Type B pancreatic cell (in vitro differentiated cells): ENCODE results near the gene RFTN1. TPM values are rescaled to one million over a fixed set of nuclear protein-coding genes. Genes with fewer than 3 reads are reported as not detected.

Experiments
- DNase-seq: peaks from one replicate; pipeline ENCODE4 v3.0.0; 2021; ENCODE audit warnings: mixed read lengths; ENCODE audit not compliant: unreplicated experiment; ENCODE audit errors: extremely low spot score
- H3K27ac Mint-ChIP-seq: 2 replicates; pipeline ENCODE4 v1.8.0; 2021; ENCODE audit warnings: mild to moderate bottlenecking, mixed read lengths
- H3K27me3 Mint-ChIP-seq: 2 replicates; pipeline ENCODE4 v1.8.0; 2021; ENCODE audit warnings: mixed read lengths
- H3K36me3 Mint-ChIP-seq: 2 replicates; pipeline ENCODE4 v1.8.0; 2021; ENCODE audit warnings: mixed read lengths
- H3K4me1 Mint-ChIP-seq: one replicate; pipeline ENCODE4 v1.8.0; 2021; ENCODE audit warnings: mixed read lengths; ENCODE audit not compliant: unreplicated experiment
- H3K4me3 Mint-ChIP-seq: 2 replicates; pipeline ENCODE4 v1.8.0; 2021; ENCODE audit warnings: mild to moderate bottlenecking, mixed read lengths
- H3K9me3 Mint-ChIP-seq: 2 replicates; pipeline ENCODE4 v1.8.0; 2021; ENCODE audit warnings: mixed read lengths
- CTCF ChIP-seq: fragments of 200-600 bp; sonication (generic); conservative IDR thresholded peaks from 2 replicates; pipeline ENCODE4 v1.5.0; 2021; ENCODE audit warnings: antibody characterized with exemption, mild to moderate bottlenecking
- total RNA-seq: library from RNA; stranded (reverse); gene quantifications from 2 replicates; pipeline ENCODE4 v1.2.1, GENCODE V29; 2021; ENCODE audit warnings: low replicate concordance

Gene RFTN1
- total RNA-seq, 1 donor from 2014 or later: 18.3 TPM

GRCh38 chr3:16337856-16338540 is 175.5 kb downstream of the RFTN1 start:
- Mint-ChIP-seq H3K27me3 (no peaks in the 10 kb centered on the region), H3K27ac (no peak overlapping the region), H3K36me3 (peaks cover 13% of the 10 kb centered on the region), H3K9me3 (peaks cover 5% of the 10 kb centered on the region), H3K4me3 (no peak overlapping the region), H3K4me1 (no peaks in the 10 kb centered on the region)
- no peak for TF ChIP-seq CTCF
- no peak for DNase-seq

- Mint-ChIP-seq H3K27me3 (no peaks in the 10 kb centered on the region), H3K9me3 (peaks cover 9% of the 10 kb centered on the region), H3K4me1 (peaks cover 4% of the 10 kb centered on the region), H3K27ac (no peak overlapping the region), H3K36me3 (peaks cover 21% of the 10 kb centered on the region), H3K4me3 (no peak overlapping the region)
- no peak for TF ChIP-seq CTCF
- DNase-seq: no peak
Measured at GRCh38 chr3:16336825-16337224, 176.7 kb downstream of the RFTN1 start.

- H3K4me1 Mint-ChIP-seq: peaks cover 4% of the 10 kb centered on the region
- H3K27ac Mint-ChIP-seq: no peak overlapping the region
- peaks cover 14% of the 10 kb centered on the region for H3K9me3 Mint-ChIP-seq
- no peak for DNase-seq
- TF ChIP-seq CTCF: no peak
- H3K36me3 Mint-ChIP-seq: peaks cover 28% of the 10 kb centered on the region
- no peaks in the 10 kb centered on the region for H3K27me3 Mint-ChIP-seq
- no peak overlapping the region for H3K4me3 Mint-ChIP-seq
Measured at GRCh38 chr3:16335772-16336645, 177.5 kb downstream of the RFTN1 start.

- no peak for TF ChIP-seq CTCF
- Mint-ChIP-seq H3K36me3 (peaks cover 32% of the 10 kb centered on the region), H3K4me3 (no peak overlapping the region), H3K4me1 (peaks cover 4% of the 10 kb centered on the region), H3K27ac (no peak overlapping the region), H3K9me3 (peaks cover 19% of the 10 kb centered on the region), H3K27me3 (no peaks in the 10 kb centered on the region)
- no peak for DNase-seq
Measured at GRCh38 chr3:16335333-16335732, 178.2 kb downstream of the RFTN1 start.

- H3K27ac Mint-ChIP-seq: no peak overlapping the region
- H3K4me1 Mint-ChIP-seq: peaks cover 4% of the 10 kb centered on the region
- H3K36me3 Mint-ChIP-seq: peaks cover 35% of the 10 kb centered on the region
- no peak for DNase-seq
- peaks cover 19% of the 10 kb centered on the region for H3K9me3 Mint-ChIP-seq
- no peak overlapping the region for H3K4me3 Mint-ChIP-seq
- no peak for TF ChIP-seq CTCF
- H3K27me3 Mint-ChIP-seq: no peaks in the 10 kb centered on the region
Measured at GRCh38 chr3:16334909-16335308, 178.6 kb downstream of the RFTN1 start.
